HG02763 (cell line): ENCODE data around the gene ZNF79.

ENCODE experiments used
- ATAC-seq: cut with Tn5 transposase; IDR thresholded peaks from one replicate; pipeline ENCODE4 v1.9.1; 2021; ENCODE audit warnings: mild to moderate bottlenecking, moderate library complexity; ENCODE audit not compliant: unreplicated experiment

ZNF79 gene

DNA sequence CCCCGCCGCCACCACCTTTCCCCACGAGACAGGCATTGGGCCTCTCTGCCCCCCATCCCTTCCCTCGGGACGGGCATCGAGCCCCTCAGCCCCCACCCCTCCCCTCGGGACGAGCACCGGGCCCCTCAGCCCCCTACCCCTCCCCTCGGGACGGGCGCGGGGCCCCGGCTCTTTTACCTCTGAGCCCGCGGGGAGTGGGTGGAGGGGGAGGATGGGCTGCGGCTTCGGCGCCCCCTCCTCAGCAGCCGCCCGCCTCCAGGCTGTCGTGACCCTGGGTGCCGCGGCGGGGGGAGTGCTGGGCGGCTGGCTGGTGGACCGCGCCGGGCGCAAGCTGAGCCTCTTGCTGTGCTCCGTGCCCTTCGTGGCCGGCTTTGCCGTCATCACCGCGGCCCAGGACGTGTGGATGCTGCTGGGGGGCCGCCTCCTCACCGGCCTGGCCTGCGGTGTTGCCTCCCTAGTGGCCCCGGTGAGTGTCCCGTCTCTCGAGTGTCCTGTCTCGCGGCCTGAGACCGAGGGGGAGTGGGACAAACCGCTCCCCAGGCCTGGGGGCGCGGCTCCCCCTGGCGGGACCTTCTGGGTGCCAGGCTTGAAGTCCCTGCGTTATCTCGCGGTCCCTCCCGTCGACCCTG lies 26.4 kb upstream of the ZNF79 start:
- no peak for ATAC-seq

GRCh38 chr9:127398275-127398647 lies 25.9 kb upstream of the ZNF79 start:
- ATAC-seq = no peak

- no peak for ATAC-seq
These were observed 25.3 kb upstream of the ZNF79 start for GRCh38 chr9:127398715-127399400.

GRCh38 chr9:127399736-127400269 lies 24.4 kb upstream of the ZNF79 start:
- no peak for ATAC-seq

DNA sequence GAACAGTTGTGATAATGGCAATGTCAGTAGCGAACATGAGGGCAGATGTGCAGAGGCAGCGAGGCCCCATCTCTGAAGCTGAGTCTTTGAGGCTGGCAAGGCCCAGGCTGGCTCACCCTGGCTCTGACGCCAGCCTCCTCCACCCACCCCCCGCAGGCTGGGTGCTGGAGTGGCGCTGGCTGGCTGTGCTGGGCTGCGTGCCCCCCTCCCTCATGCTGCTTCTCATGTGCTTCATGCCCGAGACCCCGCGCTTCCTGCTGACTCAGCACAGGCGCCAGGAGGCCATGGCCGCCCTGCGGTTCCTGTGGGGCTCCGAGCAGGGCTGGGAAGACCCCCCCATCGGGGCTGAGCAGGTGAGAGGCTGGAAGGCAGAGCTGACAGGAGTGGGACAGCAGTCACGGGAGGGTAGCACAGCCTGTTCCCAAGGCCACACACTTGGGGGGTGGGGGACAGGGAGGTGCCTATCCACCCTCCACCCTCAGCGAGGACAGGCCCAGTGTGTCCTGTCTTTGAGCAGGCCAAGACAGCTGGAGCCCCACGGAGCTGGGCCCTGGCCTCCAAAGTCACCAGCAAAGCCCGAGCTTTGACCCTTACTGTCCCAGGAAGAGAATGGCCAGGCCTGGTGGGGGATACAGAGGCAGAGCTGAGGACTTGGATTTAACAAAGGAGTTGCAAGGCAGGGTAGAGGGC lies 21.6 kb upstream of the ZNF79 start:
- no peak for ATAC-seq

- ATAC-seq = no peak
These were observed 20.5 kb upstream of the ZNF79 start for GRCh38 chr9:127403507-127404192.

GRCh38 chr9:127404631-127405030 lies 19.6 kb upstream of the ZNF79 start:
- ATAC-seq = no peak

- ATAC-seq = no peak
These were observed 18.6 kb upstream of the ZNF79 start for GRCh38 chr9:127405344-127406125.

DNA sequence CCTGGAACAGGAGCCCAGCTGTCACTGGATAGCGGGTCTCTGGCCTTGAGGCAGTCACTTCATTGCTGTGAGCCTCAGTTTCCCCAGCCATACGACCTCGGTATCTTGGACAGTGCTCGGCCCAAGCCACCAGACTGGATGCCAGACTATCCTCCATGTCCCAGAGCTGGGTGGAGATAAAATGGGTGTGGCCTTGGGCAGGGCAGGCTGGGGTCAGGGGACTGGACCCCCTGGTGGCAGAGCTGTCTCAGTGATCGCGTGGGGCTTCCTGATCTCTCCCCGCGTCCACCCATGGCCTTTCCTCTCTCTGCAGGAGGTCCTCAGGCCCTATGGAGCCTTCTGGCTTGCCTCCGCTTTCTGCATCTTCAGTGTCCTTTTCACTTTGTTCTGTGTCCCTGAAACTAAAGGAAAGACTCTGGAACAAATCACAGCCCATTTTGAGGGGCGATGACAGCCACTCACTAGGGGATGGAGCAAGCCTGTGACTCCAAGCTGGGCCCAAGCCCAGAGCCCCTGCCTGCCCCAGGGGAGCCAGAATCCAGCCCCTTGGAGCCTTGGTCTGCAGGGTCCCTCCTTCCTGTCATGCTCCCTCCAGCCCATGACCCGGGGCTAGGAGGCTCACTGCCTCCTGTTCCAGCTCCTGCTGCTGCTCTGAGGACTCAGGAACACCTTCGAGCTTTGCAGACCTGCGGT lies 17.2 kb upstream of the ZNF79 start:
- ATAC-seq = no peak

DNA sequence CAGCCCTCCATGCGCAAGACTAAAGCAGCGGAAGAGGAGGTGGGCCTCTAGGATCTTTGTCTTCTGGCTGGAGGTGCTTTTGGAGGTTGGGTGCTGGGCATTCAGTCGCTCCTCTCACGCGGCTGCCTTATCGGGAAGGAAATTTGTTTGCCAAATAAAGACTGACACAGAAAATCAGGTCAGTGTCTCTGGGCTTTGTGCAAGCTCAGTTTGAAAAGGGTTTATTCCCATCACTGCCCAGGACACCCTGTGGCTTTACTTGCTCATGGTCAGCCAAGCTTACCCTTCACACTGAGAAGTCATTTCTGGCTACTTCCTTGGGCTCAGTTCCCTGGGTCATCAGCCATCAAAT lies 16.7 kb upstream of the ZNF79 start:
- ATAC-seq = no peak

GRCh38 chr9:127411122-127411521 lies 13.1 kb upstream of the ZNF79 start:
- no peak for ATAC-seq

DNA sequence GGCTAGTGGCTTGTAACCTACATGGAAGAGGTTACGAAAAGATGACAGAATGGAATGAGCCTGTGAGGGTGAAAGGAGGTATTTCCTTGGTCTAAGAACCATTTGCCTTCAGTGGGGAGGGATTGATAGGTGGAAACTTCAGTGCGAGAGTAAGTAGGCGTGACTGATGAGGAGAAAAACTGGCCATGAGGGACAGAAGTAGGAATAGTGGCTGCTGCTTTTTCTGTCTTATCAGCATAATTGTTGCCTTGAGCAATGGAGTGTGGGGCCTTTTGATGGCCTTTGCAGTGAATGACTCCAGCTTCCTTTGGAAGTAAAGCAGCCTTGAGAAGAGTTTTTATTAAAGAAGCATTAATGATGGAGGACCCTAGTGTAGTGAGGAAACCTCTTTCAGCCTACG lies 9.0 kb upstream of the ZNF79 start:
- ATAC-seq = no peak

- ATAC-seq = no peak
These were observed 8.5 kb upstream of the ZNF79 start for GRCh38 chr9:127415657-127416056.

DNA sequence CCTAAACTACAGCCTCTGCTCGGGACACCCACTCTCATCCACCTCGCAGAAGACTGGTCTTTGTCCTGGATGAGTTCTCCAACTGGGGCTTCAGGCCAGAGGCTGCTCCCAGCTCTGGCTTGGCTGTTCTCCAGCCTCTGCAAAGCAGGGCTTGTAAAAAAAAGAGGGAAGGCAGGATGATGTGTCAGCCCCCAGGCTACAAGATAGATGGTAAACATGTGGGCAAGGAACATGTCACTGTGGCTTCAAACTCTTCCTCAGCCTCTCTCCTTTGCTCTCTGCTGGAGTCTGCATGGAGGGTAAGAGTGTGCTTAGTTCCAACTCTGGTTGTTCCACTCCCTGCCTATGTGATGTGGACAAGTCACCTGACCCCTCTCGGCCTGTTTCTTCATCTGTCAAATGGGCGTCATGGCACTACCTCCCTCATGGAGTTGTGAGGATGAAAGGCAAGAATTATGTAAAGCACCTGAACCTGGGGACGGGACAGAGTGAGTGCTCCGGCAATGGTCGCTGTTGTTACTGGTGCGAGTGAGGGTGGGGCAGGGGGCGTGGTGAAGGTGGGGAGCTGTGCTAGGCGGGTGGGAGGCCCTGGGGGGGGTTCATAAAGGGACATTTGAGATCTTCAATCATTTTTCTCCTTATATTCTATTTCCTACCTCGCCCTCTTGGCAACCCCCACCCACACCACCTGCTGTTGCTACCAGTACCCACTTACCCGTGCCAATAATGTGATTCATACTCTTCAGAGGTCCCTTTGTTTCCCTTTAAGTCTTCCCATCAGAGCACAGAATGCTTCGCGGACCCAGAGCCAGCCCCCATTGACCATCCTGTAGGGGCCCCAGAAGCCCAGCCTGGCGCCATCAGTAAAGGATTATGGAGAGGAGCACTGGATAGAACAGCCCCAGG lies 6.8 kb upstream of the ZNF79 start:
- no peak for ATAC-seq

- ATAC-seq = no peak
These were observed 6.1 kb upstream of the ZNF79 start for GRCh38 chr9:127418037-127418471.

- ATAC-seq = no peak
These were observed 4.8 kb upstream of the ZNF79 start for GRCh38 chr9:127419348-127419747.

DNA sequence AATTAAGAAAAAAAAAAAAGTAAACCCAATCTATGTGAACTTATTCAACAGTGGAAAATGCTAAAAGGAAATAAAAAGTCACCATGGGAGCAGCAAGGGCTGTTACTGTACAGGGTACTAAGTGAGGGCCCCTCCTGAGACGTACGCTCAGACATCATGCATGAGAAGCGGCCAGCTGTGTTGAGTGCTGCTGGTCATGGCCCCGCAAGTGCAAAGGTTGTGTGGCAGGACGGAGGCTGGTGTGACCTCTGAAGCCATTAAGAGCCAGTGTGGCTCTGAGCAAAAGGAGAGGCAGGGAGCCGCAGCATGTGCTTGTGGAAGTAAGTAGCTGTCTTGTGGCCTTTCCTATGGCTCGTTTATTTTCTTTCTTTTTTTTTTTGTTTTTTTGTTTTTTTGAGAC lies 3.1 kb upstream of the ZNF79 start:
- no peak for ATAC-seq

- ATAC-seq = no peak
These were observed 1.9 kb upstream of the ZNF79 start for GRCh38 chr9:127422133-127422782.

DNA sequence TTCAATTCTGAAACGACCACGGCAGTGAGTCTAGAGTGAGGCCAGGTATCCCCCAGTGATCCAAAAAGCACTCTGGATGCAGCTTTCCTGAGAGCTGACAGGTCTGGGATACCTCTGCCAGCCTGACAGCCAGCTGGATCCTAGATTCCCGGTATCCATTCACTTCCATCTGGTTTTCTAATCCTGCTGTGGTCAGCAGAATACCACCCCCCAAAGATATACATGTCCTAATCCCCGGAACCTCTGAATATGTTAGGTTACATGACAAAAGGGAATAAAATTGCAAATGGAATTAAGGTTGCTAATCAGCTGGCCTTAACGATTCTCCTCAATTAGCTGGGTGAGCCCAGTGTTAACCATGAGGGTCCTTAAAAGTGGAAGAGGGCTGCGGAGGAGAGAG lies 1.4 kb upstream of the ZNF79 start:
- ATAC-seq = no peak
